ENCODE measurements around the gene MKX.

DNA sequence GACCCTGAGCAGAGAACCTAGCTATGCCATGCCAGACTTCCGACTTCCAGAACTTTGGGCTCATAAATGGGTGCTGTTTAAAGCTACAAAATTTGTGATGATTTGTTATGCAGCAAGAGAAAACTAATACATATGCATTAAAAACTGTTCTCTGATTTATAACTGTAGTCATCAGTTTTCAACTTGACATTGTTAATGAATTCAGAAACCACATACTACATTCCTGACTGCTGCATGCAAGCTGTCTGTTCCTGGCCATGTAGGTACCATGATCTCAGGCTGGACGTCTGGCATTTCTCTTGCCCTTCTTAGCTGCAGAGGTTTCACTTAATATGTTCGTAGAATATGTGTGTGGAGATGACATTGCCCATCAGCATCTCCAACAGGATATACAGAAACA is 28.4 kb downstream of the MKX start:
- TF ChIP-seq, protein P1, sequence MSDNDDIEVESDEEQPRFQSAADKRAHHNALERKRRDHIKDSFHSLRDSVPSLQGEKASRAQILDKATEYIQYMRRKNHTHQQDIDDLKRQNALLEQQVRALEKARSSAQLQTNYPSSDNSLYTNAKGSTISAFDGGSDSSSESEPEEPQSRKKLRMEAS (IDR thresholded peaks at IDR 0.05), result no peak
- TF ChIP-seq, protein P2, sequence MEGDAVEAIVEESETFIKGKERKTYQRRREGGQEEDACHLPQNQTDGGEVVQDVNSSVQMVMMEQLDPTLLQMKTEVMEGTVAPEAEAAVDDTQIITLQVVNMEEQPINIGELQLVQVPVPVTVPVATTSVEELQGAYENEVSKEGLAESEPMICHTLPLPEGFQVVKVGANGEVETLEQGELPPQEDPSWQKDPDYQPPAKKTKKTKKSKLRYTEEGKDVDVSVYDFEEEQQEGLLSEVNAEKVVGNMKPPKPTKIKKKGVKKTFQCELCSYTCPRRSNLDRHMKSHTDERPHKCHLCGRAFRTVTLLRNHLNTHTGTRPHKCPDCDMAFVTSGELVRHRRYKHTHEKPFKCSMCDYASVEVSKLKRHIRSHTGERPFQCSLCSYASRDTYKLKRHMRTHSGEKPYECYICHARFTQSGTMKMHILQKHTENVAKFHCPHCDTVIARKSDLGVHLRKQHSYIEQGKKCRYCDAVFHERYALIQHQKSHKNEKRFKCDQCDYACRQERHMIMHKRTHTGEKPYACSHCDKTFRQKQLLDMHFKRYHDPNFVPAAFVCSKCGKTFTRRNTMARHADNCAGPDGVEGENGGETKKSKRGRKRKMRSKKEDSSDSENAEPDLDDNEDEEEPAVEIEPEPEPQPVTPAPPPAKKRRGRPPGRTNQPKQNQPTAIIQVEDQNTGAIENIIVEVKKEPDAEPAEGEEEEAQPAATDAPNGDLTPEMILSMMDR (IDR thresholded peaks at IDR 0.05 in 2 of 3, conservative IDR thresholded peaks at IDR 0.05 in 1 of 3; ENCODE audit: borderline replicate concordance in 1 of 3, insufficient read depth in 1 of 3, low read depth in 2 of 3, low read length in 2 of 3), result no peak
- TF ChIP-seq JUND (IDR thresholded peaks at IDR 0.05), result no peak
- TF ChIP-seq, protein P3, sequence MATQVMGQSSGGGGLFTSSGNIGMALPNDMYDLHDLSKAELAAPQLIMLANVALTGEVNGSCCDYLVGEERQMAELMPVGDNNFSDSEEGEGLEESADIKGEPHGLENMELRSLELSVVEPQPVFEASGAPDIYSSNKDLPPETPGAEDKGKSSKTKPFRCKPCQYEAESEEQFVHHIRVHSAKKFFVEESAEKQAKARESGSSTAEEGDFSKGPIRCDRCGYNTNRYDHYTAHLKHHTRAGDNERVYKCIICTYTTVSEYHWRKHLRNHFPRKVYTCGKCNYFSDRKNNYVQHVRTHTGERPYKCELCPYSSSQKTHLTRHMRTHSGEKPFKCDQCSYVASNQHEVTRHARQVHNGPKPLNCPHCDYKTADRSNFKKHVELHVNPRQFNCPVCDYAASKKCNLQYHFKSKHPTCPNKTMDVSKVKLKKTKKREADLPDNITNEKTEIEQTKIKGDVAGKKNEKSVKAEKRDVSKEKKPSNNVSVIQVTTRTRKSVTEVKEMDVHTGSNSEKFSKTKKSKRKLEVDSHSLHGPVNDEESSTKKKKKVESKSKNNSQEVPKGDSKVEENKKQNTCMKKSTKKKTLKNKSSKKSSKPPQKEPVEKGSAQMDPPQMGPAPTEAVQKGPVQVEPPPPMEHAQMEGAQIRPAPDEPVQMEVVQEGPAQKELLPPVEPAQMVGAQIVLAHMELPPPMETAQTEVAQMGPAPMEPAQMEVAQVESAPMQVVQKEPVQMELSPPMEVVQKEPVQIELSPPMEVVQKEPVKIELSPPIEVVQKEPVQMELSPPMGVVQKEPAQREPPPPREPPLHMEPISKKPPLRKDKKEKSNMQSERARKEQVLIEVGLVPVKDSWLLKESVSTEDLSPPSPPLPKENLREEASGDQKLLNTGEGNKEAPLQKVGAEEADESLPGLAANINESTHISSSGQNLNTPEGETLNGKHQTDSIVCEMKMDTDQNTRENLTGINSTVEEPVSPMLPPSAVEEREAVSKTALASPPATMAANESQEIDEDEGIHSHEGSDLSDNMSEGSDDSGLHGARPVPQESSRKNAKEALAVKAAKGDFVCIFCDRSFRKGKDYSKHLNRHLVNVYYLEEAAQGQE (IDR thresholded peaks at IDR 0.05; ENCODE audit: low read depth), result no peak
